HG03280 (cell line): ENCODE data around the gene APEH.

Experiments
- ATAC-seq: cut with Tn5 transposase; IDR thresholded peaks from one replicate; pipeline ENCODE4 v1.9.1; 2021; ENCODE audit warnings: mild to moderate bottlenecking, moderate library complexity; ENCODE audit not compliant: unreplicated experiment

Gene APEH

GRCh38 chr3:49650177-49650576 is 24.0 kb upstream of the APEH start:
- ATAC-seq: no peak

GRCh38 chr3:49650637-49651036 is 23.5 kb upstream of the APEH start:
- ATAC-seq: no peak

- ATAC-seq: no peak
These were observed 21.8 kb upstream of the APEH start for GRCh38 chr3:49652218-49652902.

GRCh38 chr3:49652903-49653415 is 21.2 kb upstream of the APEH start:
- no peak for ATAC-seq

GRCh38 chr3:49653621-49654020 is 20.5 kb upstream of the APEH start:
- ATAC-seq: no peak

- no peak for ATAC-seq
These were observed 19.9 kb upstream of the APEH start for GRCh38 chr3:49654176-49654825.

DNA sequence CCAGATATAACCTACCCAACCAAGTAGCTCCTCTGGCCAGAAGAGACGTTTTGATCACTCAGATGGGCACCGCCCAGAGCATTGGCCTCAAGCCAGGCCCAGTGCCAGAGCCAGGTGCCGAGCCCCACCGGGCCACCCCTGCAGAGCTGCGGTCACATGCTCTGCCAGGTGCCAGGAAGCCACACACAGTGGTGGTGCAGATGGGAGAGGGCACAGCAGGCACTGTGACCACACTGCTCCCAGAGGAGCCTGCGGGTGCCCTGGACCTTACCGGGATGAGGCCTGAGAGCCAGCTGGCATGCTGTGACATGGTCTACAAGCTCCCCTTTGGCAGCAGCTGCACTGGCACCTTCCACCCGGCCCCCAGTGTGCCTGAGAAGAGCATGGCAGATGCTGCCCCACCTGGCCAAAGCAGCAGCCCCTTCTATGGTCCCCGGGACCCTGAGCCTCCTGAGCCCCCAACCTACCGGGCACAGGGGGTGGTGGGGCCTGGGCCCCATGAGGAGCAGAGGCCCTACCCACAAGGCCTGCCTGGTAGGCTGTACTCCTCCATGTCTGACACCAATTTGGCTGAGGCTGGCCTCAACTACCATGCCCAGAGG is 19.1 kb upstream of the APEH start:
- ATAC-seq: no peak

DNA sequence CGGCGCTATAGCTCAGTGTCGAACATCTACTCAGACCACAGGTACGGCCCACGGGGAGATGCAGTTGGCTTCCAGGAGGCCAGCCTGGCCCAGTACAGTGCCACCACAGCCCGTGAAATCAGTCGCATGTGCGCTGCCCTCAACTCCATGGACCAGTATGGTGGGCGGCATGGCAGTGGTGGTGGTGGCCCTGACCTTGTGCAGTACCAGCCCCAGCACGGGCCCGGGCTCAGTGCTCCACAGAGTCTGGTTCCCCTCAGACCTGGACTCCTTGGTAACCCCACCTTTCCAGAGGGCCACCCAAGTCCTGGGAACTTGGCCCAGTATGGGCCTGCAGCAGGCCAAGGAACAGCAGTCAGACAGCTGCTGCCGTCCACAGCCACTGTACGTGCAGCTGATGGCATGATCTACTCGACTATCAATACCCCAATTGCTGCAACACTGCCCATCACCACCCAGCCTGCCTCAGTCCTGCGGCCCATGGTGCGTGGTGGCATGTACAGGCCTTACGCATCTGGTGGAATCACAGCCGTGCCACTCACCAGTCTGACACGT is 18.3 kb upstream of the APEH start:
- ATAC-seq: no peak

DNA sequence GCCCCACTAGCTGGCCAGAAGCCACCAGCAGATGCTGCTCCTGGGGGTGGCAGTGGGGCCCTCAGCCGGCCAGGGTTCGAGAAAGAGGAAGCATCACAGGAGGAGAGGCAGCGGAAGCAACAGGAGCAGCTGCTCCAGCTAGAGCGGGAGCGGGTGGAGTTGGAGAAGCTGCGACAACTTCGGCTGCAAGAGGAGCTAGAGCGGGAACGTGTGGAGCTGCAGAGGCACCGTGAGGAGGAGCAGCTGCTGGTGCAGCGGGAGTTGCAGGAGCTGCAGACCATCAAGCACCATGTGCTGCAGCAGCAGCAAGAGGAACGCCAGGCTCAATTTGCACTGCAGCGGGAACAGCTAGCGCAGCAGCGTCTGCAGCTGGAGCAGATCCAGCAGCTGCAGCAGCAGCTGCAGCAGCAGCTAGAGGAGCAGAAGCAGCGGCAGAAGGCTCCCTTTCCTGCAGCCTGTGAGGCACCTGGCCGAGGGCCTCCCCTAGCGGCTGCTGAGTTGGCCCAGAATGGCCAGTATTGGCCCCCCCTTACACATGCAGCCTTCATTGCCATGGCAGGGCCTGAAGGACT is 17.5 kb upstream of the APEH start:
- no peak for ATAC-seq

DNA sequence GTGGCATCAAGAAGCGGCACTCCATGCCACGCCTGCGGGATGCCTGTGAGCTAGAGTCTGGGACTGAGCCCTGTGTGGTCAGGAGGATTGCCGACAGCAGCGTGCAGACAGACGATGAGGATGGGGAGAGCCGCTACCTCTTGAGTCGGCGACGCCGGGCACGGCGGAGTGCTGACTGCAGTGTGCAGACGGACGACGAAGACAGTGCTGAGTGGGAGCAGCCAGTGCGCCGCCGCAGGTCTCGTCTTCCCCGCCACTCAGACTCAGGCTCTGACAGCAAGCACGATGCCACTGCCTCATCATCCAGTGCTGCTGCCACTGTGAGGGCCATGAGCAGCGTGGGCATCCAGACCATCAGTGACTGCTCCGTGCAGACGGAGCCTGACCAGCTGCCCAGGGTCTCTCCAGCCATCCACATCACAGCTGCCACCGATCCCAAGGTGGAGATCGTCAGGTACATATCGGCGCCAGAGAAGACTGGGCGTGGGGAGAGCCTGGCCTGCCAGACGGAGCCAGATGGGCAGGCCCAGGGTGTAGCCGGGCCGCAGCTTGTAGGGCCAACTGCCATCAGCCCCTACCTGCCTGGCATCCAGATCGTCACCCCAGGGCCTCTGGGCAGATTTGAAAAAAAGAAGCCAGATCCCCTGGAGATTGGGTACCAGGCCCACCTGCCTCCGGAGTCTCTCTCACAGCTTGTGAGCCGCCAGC is 16.8 kb upstream of the APEH start:
- ATAC-seq: no peak

DNA sequence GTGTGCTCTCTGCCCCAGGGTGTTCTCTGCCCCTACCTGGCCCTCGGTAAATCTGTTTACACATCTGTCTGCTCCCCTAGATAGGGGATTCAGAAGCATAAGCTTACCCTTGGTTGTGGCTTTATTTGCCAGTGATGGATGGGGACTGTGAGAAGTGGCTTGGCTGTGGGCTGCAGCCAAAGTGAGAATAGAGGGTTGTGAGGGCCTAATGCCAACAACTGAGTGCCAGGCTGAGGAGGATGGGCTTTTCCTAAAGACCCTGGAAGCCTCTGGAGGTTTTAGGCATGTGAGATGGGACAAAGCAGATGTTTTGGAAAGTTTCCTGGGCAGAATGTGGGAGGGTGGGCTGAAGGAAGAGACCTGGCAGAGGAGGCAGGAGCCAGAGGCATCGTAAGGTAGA is 15.4 kb upstream of the APEH start:
- ATAC-seq: no peak

GRCh38 chr3:49659756-49660155 is 14.4 kb upstream of the APEH start:
- ATAC-seq: no peak

DNA sequence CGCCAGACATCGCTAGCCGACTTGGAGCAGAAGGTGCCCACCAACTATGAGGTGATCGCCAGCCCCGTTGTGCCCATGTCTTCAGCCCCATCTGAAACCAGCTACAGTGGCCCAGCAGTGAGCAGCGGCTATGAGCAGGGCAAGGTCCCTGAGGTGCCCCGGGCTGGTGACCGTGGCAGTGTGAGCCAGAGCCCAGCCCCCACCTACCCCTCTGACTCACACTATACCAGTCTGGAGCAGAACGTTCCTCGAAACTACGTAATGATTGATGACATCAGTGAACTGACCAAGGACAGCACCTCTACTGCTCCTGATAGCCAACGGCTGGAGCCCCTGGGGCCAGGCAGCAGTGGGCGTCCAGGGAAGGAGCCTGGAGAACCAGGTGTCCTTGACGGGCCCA is 12.9 kb upstream of the APEH start:
- no peak for ATAC-seq

- ATAC-seq: no peak
These were observed 12.1 kb upstream of the APEH start for GRCh38 chr3:49662021-49662420.

DNA sequence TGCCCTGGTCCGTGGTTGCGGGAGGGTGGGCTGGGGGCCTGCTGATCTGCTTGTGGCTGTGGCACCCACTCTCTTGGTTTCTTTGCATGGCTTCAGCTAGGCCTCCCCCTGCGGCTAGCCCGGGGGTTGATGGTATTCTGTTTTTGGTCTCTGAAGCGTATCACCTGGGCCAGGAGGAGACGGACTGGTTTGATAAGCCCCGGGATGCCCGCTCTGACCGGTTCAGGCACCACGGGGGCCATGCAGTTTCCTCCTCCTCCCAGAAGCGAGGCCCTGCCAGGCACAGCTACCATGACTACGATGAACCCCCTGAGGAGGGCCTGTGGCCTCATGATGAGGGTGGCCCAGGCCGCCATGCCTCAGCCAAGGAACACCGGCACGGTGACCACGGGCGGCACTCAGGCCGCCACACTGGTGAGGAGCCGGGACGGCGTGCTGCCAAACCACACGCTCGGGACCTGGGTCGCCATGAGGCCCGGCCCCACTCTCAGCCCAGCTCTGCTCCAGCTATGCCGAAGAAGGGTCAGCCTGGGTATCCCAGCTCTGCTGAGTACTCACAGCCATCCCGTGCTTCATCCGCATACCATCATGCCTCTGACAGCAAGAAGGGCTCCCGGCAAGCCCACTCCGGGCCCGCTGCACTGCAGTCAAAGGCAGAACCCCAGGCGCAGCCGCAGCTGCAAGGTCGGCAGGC is 11.3 kb upstream of the APEH start:
- no peak for ATAC-seq

DNA sequence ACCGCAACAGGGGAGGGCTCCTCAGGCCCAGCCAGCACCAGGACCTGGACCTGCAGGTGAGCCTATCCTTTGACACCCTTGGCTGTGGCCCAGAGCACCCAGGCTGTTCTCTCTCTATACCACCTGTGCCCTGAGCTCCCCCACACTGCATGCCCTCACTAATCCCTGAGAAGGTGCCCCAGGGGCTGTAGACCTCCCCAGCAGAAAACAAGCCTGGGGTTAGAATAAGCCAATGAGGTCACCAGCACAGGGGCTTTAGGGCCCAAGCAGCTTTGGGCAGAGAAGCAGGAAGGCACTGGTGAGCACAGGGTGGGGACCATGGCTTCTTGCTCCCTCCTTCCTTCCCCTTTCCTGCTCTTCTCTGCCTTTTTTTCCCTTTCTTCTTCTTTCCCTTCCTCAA is 10.3 kb upstream of the APEH start:
- ATAC-seq: no peak

DNA sequence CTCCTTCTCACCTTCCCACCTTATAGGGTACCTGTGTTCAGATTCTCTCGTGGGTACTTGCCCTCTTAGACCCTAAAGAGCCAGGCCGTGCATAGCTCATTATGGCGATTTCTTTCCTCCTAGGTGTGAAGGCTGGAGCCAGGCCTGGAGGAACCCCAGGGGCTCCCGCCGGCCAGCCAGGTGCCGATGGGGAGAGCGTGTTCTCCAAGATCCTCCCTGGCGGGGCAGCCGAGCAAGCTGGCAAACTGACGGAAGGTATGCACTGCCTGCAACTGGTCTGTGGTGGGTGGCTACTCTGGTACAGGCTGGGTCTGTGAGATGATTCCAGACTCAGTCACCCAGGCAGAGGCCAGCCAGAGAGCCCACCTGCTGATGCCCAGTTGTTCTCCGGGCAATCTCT is 9.9 kb upstream of the APEH start:
- ATAC-seq: no peak

DNA sequence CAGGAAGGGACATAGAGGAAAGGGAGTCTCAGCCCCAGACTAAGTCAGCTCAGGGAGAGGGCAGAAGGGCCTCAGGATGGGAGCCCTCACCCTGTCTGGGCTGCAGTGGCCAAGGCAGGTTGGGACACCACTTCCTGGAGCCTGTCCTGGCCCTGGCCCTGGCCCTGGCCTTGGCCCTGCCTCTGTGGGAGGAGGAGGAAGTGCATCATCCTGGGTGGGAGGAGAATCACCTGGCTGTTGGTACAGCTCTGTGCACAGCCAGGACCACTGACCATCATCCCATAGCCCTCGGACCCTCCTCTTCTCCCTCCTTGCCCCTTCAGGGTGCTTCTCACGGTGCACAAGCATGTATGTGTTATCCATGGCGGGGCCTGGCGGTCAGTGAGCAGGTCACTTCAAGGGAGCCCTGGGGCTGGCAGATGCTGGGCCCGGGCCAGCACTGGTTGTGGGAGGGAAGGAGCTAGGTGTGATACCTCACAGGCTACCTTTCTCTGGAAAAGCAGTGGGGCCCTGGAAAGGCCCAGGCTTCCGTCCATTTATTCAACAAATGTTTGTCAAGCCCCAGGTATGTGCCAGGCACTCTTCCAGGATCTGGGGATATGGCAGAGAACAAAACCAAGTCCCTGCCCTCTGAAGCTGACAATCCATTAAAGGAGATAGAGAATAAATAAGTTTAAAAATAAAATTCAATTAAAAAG is 8.2 kb upstream of the APEH start:
- ATAC-seq: no peak

GRCh38 chr3:49666592-49666991 is 7.6 kb upstream of the APEH start:
- ATAC-seq: no peak
